ENCODE data around the gene SRCIN1.

Gene SRCIN1

GRCh38 chr17:38554430-38555350 lies 51.1 kb downstream of the SRCIN1 start:
- peak; percentile 28 for DNase-seq (ENCODE audit: low read depth)
- TF ChIP-seq CTCF (IDR thresholded peaks at IDR 0.05; ENCODE audit: low read depth, low read length, missing control alignments): no peak
- in situ Hi-C loops (cut with HindIII; ENCODE audit: low sequenced_read_pairs): no loop called here
- H3K4me3 ChIP-seq (ENCODE audit: low read depth, low read length): no peak overlapping the region

- H3K4me3 ChIP-seq (ENCODE audit: low read depth, low read length): no peak overlapping the region
- in situ Hi-C loops (cut with HindIII; ENCODE audit: low sequenced_read_pairs): no loop called here
- DNase-seq (ENCODE audit: low read depth): no peak
- no peak for TF ChIP-seq CTCF (IDR thresholded peaks at IDR 0.05; ENCODE audit: low read depth, low read length, missing control alignments)
Observed at GRCh38 chr17:38552343-38552742, 53.4 kb downstream of the SRCIN1 start.

- DNase-seq (ENCODE audit: low read depth): no peak
- in situ Hi-C loops (cut with HindIII; ENCODE audit: low sequenced_read_pairs): no loop called here
- TF ChIP-seq CTCF (IDR thresholded peaks at IDR 0.05; ENCODE audit: low read depth, low read length, missing control alignments): no peak
- H3K4me3 ChIP-seq (ENCODE audit: low read depth, low read length): no peak overlapping the region
Observed at GRCh38 chr17:38551121-38551520, 54.6 kb downstream of the SRCIN1 start.

- in situ Hi-C loops (cut with HindIII; ENCODE audit: low sequenced_read_pairs): no loop called here
- no peak for DNase-seq (ENCODE audit: low read depth)
- TF ChIP-seq CTCF (IDR thresholded peaks at IDR 0.05; ENCODE audit: low read depth, low read length, missing control alignments): no peak
- no peak overlapping the region for H3K4me3 ChIP-seq (ENCODE audit: low read depth, low read length)
Observed at GRCh38 chr17:38550661-38551060, 55.1 kb downstream of the SRCIN1 start.

GRCh38 chr17:38549285-38549684 lies 56.5 kb downstream of the SRCIN1 start:
- H3K4me3 ChIP-seq (ENCODE audit: low read depth, low read length): no peak overlapping the region
- no peak for DNase-seq (ENCODE audit: low read depth)
- TF ChIP-seq CTCF (IDR thresholded peaks at IDR 0.05; ENCODE audit: low read depth, low read length, missing control alignments): no peak
- in situ Hi-C loops (cut with HindIII; ENCODE audit: low sequenced_read_pairs): loop anchor here (10.0 kb wide), 1 partner anchor 56 kb away; the partner anchor contains the start of gene SRCIN1

GRCh38 chr17:38547444-38547843 lies 58.3 kb downstream of the SRCIN1 start:
- TF ChIP-seq CTCF (IDR thresholded peaks at IDR 0.05; ENCODE audit: low read depth, low read length, missing control alignments): no peak
- in situ Hi-C loops (cut with HindIII; ENCODE audit: low sequenced_read_pairs): loop anchor here (10.0 kb wide), 1 partner anchor 57 kb away; the partner anchor contains the start of gene SRCIN1
- DNase-seq (ENCODE audit: low read depth): no peak
- no peak overlapping the region for H3K4me3 ChIP-seq (ENCODE audit: low read depth, low read length)

Measured in astrocyte of the cerebellum (primary cell).